GM21367 (cell line): ENCODE measurements around the gene THSD4.

Source experiments
- ATAC-seq: cut with Tn5 transposase; IDR thresholded peaks from one replicate; pipeline ENCODE4 v1.9.1; 2021; ENCODE audit not compliant: unreplicated experiment

The THSD4 gene

DNA sequence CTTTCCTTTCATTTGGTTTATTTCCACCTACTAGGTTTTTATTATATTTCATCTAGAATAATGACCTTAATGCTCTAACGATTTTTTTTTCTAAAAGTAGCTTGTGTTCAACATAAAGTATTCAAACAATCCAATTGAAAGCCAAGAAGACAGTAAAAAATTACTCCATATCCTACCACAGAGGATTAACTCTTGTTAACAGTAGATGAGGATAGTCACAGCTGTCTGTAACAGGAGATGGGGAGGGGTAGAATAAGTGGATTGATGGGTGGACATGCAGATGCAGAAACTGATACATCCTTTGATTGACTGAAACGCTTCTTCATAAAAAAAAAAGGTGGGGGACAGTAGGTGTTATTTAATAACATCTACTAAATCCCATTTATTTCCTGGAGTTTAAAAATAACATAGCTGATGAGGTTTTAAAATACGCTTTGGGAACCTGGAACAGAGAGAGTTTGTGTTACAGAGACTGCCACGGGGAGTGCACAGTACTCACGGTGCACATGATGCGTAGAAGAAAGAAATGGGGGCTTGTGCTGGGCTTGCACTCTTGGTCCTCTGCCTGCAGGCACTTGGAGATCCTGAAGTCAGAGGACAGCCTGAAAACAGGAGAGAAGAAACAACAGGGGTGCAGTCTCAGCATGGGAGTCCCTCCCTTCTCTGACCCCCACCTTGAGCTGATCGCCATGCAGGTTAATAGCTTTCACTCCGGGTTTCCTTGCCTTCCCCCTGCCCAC, 226.7 kb downstream of the THSD4 start:
- ATAC-seq: no peak

DNA sequence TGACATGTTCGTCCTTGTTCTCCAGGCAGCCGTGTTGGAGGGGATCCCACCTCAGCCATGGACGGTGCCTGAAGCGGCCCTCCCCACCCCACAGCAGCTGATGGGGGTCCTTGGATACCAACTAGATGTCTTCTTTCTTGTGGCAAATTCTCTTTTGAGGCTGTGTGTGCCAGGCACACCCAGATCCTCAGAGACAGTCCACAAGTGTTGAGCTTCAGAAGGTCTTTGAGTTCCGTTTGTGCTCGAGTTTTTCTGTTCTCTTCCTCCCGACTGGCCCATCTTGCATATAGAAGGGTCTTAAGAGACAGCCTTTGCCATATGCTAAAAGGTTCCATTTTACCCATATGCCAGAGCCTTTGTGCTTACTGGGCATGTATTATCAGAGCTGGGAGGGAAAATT, 227.4 kb downstream of the THSD4 start:
- ATAC-seq: no peak

DNA sequence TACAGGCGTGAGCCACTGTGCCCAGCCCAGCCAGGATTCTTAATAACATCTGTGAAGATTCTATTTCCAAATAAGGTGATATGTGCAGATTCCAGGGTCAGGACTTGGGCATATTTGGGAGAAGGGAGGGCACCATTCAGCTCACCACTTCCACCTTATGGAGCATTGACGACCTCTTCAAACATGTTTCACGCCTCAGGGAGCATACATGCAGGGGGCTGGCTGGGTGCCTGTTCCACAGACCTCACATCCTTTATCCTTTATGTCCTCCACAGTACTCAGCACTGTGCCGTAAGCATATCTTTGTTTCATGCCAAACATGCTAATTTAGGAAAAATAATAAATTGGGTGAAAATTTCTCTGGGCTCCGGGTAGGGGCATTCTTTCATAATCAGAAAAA, 229.0 kb downstream of the THSD4 start:
- no peak for ATAC-seq

DNA sequence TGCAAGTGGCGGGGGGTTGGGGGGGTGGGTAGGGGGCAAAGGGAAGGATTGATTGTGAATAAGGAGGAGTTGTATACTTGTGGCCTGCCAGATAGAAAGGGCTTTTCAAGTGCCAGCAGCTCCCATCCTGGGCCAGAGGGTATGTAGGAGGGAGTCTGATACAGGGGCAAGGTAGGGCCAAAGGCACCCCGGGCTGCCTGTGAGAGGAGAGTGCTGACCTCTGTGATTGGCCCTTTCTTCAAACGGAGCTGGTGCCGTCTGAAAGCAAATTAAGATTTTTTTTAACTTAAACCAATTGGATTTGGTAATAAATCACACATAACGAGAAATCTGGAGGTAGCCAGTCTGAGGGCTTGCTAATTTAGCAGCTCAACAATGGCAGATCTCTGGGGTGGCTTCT, 229.9 kb downstream of the THSD4 start:
- no peak for ATAC-seq

DNA sequence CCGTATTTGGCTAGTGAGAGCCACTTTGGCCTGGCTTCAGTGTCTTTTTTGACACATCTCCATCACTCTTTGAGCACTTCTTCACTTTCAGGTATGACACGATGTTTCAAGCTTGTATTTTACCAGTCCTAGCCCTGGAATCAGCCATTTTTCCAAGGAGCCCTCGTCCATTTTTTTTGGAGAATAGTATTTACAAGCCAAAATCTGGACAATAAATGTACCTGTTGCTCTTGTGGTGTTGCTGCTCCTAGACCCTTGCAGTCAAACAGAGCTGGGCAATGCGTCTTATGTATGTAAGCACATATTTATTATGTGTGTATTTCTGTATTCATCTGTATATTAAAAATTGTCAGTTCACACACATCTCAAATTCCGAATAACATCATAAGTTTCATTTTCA, 231.2 kb downstream of the THSD4 start:
- no peak for ATAC-seq

DNA sequence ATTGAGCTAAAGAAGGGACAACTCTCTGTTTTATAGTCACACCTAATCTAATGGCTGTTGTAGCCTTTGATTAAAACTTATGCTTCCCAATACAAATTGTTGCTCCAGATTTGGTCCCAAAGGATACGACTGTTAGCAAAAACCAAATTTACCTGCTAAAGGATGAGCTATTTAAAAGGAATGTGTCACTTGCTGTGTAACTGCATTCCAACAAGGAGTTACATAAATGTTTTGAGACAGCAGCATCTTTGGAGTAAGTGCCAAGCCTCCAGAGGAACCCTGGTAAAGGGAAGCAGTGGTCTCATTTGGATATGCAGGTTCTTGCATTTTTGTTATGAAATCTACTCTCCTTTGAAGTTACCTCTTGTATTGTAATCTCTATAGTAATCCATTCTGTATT, 233.3 kb downstream of the THSD4 start:
- ATAC-seq: no peak

DNA sequence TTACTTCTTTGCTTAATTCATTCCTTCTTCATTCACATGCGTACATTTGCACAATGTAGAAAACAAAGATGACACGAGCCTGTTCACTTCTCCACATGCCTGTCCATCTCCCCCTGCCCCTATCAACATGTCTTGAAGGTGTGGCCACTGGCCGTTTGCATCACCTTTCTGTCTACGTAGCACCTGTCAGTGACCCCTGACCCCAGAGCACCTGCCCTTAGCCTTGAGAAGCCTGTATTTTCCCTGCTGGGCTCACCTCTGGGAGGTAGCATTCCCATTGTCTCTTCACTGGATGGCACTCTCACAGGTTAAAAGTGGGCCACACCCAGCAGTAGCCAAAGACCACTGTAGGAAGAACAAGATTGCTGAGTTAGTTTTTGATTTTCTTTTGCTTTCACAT, 234.1 kb downstream of the THSD4 start:
- no peak for ATAC-seq

DNA sequence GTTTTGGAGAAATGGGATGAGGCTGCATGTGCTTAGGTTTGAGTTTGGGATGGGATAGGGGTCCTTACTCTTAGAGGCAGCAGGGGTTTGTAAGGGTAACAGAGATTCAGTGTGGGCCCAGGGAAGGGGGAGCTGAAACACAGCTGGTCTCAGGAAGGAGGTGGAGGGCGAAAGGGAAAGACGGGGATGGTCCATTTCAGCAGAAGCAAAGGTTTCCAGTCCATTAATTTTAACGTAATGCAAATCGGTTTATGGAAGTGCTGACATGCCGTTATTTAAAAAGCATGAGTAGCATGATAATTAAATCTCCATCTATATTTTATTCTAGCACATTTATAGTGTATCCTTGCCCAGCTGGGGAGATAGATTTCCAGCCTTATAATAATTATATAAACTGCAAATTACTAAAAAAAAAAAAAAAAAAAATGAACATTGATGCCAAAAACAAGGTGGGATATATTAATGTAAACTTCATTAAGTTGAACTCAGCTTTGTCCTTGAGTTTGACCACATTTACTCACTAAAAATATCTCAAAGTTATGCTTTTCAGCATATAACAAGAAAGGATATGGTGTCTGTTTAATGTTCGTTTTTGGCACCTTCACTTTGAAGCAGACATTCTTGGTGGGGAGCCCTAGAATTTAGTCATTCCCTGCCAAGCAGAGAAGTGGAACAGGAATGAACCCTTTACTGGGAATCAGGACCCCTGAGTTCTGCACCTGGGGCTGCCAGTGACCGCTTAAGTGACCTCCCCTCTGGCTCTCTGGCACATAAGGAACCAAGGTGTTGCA, 234.7 kb downstream of the THSD4 start:
- ATAC-seq: no peak

DNA sequence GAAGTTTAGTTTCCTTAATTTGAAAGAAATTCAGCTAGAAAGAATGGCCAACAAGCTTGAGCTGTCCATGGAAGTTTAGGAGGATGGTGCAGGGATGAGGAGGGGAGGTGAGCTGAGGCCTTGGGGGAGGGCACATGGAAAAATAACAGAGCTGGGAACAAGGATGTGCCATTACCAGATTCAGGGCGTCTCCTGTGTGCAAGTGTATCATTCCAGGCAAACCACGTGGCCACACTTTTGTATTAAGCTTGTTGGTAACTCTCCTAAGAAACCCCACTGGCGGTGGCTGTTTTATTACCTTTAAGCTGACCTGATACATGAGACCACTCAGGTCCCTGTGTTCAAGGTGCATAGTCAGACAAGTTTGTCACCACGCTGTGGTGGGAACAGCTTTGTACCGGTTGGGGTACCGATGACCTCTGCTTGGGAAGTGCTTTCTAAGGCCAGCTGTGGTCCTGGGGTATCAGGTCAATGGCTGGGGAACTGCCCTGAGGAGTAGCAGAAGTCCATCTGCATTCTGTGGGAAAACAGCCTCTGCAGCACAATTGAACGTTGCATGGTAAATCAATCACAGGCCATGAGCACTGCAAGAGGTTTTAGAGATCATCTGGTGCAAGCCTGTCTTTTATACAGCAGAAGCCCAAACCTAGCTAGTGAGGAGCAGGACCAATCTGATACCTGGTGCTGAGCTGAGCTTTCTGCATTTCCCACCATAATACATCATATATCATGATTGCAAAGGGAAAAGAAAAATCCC, 235.5 kb downstream of the THSD4 start:
- ATAC-seq: no peak

DNA sequence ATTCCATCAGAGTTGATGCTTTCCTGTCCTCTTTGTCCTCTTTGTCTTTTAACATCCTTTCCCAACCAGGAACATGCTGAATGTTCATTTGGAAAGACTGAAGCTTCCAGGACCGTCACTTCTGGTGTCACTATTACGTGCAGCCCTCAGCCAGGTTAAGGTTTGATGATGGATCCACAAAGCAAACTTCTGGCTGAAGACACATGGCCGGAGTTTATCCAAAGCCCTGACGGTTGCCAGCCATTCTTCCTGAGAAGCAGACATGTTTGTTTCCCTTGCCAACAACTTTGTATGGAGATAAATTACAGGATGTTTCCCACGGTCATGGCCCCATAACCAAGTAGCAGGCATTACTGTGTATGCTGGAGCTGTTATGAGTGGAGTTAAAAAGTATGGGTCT, 236.9 kb downstream of the THSD4 start:
- ATAC-seq: no peak

DNA sequence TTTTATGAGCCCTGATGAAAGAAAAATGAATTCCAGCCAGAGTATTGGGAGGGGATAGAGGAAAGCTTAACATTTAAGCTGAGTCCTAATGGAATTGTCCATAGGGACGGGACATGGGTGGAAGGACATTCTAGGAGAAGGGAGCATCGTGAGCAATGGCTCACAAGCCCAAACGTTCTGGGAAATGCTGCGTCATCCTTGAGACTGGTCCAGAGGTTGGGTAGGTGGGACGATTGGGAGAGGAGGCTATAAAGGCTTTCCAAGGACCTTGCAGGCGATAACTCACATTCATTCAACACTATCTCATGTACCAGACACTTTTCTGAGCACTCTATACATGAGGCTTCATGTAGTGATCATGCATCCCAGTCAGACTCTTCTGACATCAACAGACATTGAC, 237.5 kb downstream of the THSD4 start:
- ATAC-seq: no peak

DNA sequence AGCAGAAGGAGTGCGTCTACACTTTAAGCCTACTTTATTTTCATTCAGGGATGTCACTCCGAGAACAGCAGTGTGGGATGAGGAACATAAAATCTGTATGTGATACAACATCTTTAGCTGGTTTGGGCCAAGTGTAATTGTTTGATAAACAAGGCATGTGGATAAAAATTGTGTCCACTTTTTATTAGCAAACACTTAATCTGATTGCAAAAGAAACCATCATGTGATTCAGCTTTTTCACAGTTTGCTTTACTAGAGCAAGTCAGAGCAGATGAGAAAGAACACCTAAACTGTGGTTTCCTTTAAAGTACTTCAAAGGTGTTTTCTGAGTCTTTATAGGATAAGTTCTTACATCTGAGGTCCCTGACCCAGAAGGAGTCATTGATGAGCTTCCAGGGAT, 237.9 kb downstream of the THSD4 start:
- no peak for ATAC-seq

DNA sequence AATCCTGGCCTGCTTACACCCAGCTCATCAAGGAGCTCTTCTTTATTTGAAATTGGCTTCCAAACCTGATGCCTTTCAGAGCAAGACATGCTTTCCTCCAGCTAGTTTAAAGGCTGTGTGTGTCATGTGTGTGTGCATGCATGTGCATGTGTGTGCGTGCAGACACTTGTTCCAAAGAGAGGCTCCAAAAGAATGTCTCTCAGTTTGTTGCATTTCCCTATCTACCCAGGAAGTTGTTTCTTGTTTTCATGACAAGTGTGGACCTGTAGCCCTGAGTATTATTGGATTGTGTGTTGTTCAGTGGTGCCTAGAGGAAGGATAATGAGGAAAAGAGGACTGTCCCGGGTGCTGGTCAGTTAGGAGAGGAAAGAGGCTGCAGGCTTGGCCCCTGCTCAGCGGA, 240.0 kb downstream of the THSD4 start:
- no peak for ATAC-seq

DNA sequence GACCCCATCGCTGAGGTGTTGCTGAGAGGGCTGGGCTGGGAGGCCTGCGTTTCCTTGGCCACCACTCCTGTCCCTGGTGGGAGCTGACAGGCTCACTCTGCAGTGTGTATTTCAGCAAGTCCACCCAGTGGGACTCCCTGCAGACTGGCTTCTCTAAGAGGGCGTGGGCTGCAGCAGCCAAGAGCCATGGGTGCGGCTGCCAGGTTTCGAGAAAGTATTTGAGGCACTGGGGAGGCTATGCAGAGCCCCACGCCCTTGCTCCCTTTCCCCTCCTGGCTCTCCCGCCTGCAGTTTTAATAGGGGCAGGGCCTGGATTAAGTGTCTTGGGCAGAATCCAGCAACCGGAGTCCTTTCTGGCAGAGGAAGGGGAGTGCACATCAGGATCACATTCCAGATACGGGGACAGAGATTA, 242.1 kb downstream of the THSD4 start:
- no peak for ATAC-seq

DNA sequence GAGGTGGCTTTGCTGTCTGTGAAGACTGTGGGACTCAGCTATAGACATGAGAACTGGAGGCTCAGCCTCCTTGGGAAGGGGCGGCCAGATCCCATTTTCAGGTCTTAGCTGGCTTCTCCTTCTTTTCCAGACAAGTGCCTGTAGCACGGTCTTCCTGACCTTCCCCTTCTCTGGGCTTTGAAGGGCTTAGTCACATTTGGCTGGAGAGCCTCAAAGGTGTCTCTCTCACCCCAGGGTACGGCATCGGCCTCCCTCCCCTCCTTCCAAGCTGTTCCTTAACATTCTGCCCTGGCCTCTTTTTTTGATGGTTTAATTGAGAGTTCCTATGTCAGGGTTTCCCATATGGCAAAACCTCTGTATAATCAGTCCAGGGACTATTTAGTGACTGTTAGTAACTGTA, 242.7 kb downstream of the THSD4 start:
- no peak for ATAC-seq

DNA sequence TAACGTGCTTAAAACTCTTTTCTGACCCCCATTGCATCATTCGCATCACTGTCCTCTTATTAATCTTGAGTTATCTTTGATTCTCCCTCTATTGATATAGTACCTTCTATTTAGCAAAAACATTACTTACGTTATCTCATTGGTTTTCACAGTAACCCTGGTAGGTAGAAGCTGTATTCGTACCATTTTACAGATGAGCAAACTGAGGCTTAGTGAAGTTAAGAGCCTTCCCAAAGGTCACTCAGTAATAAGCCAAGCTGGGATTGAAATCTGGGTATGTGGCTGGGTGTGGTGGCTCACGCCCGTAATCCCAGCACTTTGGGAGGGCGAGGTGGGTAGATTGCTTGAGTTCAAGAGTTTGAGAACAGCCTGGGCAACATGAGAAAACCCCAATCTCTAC, 244.0 kb downstream of the THSD4 start:
- no peak for ATAC-seq

DNA sequence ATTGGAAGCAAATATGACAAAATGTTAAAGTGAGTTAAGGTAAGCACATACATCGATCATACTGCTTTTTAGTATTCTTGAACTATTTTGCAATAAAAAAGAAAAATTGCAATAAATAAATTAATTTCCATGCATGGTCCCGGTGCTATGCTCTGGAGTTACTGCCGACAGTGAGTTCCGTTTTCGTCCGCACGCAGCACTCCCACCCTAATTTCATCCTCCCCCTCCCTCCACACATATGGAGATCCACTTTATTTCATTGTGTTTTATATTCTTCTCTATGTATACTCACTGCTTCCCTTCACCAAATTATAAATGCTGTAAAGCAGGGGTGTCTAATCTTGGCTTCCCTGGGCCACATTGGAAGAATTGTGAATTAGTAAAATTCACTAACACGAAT, 247.3 kb downstream of the THSD4 start:
- ATAC-seq: no peak

DNA sequence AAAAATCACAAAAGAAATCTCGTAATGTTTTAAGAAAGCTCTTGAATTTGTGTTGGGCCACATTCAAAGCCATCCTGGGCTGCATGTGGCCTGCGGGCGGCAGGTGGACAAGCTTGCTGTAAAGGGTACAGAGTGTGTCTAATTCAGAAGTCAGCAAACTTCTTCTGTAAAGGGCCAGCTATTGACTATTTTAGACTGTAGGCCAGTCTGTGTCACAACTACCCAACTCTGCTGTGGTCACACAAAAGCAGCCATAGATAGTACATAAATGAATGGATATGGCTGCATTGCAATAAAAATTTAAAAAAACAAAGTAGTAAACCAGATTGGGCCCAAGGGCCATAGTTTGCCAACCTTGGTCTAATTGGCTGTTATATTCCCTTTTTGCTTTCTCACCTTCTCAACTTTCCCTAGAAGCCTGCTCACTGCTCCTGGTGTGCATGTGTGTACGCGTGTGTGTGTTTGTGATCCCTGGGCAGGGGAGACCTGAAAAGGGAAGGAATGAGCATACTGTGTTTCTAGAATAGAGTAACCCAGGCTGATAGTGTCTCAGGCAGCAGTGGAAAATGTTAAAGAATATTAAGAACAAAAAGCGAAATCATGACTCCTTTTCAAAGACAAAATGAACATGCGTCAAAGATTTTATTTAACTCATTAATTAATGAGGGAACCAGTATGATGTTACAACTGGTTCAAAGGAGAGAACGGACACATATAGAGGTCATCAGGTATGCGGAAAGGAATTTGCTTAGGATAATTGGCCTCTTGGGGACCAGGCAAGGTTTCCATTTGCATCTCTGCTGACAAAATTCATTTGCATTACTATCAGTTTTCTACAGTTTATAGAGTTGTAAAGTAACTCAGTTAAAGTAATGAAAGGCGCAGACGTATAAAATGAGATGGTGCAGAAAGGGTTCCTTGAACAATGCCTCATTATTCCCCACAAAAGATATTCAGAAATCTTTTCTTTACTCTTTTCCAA, 248.0 kb downstream of the THSD4 start:
- ATAC-seq: no peak

DNA sequence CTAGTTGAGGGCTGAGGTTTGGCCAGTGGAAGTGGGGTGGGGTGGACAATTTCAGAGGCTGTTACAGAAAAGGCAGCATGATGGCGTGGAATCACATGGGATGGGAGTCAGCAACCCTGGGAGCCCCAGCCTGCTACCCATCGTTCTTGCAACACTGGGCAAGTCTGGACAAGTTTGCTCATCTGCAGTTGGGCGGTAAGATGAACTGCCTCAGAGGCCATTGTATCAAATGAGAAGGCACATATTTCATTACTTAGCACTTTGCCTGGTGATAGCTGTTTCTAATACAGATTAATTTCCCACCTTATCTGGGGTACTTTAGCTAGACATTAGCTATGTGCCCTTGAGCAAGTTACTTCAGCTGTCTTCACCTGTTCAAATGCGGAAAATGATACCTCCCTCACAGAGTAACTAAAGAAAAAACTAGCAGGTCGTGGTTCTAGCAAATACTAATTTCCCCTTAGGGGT, 248.9 kb downstream of the THSD4 start:
- no peak for ATAC-seq

DNA sequence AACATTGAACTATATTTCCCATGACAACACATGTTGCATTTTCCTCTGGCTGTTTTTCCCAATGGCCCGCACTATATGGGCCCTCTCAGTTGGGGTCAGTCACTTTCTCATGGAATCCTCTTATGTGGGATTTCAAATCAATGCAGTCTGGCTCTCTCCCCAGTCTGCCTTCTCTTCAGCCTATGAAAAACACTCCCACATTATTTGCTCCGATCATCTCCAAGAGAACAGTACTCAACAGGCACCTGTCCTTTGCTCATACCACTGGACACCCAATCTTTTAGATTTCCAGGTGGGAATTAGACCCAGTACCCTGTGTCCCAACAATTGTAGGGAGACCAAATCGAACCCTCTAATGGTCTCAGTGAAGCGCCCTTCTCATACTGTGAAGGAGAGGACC, 251.3 kb downstream of the THSD4 start:
- ATAC-seq: no peak

DNA sequence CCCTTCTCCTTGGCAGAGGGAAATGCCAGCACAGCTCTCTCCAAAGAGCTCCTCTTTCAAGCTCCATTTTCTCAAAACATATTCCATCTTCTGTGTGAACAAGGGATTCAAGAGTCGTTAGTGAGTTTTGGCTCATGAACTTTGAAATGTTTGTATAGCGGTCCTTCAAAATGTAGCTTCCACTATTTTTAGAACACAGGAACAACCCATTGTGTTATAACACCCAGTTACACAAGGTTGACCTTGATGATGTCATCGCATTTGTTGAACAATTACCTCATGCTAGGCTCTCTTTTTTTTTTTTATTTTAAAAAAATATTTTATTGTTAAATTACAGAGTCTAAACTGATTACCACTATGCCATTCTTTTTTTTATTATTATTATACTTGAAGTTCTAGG, 251.7 kb downstream of the THSD4 start:
- no peak for ATAC-seq
